HEK293T (cell line): ENCODE results near the gene SLC38A10.

Source experiments
- ARNT ChIP-seq: fragments of 450-650 bp; IDR thresholded peaks from 2 replicates; pipeline ENCODE4 v1.6.1; 2017; ENCODE audit warnings: mild to moderate bottlenecking
- BHLHE40 ChIP-seq: fragments of 450-650 bp; IDR thresholded peaks from 2 replicates; pipeline ENCODE4 v1.6.1; 2016; ENCODE audit warnings: mild to moderate bottlenecking, moderate library complexity, borderline replicate concordance
- ELF4 ChIP-seq: fragments of 450-650 bp; IDR thresholded peaks from 2 replicates; pipeline ENCODE4 v1.6.1; 2017; ENCODE audit warnings: antibody characterized with exemption
- FOXA1 ChIP-seq: fragments of 450-650 bp; IDR thresholded peaks from 2 replicates; pipeline ENCODE4 v1.6.1; 2016; ENCODE audit warnings: mild to moderate bottlenecking
- FOXM1 ChIP-seq: fragments of 450-650 bp; IDR thresholded peaks from 2 replicates; pipeline ENCODE4 v1.6.1; 2017; ENCODE audit warnings: mild to moderate bottlenecking, borderline replicate concordance
- SP1 ChIP-seq: fragments of 450-650 bp; IDR thresholded peaks from 2 replicates; pipeline ENCODE4 v1.6.1; 2017
- SUZ12 ChIP-seq: fragments of 450-650 bp; IDR thresholded peaks from 2 replicates; pipeline ENCODE4 v1.6.1; 2016; ENCODE audit warnings: mild to moderate bottlenecking
- TARDBP ChIP-seq: fragments of 450-650 bp; IDR thresholded peaks from 2 replicates; pipeline ENCODE4 v1.6.1; 2016
- TF ChIP-seq, protein P1 (sequence below): fragments of 450-650 bp; IDR thresholded peaks from 2 replicates; pipeline ENCODE4 v1.6.1; 2016

DNA sequence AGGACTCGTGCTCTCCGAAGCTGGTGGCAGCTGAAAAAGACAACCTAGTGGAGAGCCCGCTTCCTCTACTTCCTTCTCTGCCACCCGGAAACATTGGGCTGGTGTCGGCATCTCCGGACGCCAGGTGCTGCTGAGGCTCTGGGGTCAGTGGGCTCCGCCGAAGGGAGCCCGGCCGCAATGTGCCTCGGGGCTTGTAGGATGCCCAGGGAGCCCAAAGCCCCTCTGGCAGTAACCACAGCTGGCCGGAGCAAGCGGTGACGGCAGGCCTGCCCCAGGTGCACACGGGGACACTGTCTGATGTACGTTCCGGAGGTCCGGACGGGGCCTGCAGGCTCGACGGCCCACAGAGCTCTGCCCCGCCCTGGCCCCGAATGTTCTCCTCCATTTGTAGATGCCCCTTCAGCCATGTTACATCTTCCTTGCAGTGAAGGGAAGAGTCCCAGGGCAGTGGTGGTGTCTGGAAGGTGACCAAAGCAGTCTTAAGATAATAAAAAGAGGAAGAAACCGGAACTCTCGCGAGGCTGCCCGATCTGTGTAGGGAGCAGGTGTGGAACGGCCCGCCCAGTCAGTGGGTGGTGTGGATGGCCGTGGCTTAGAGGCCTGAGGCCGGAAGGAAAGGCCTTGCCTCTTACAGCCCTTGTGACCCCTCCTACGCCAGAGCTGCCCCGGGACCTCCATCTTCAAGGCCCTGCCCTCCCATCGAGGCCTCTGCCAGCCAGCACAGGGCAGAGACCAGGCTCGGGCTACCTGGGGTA is 33.3 kb downstream of the SLC38A10 start:
- TF ChIP-seq, protein P1, sequence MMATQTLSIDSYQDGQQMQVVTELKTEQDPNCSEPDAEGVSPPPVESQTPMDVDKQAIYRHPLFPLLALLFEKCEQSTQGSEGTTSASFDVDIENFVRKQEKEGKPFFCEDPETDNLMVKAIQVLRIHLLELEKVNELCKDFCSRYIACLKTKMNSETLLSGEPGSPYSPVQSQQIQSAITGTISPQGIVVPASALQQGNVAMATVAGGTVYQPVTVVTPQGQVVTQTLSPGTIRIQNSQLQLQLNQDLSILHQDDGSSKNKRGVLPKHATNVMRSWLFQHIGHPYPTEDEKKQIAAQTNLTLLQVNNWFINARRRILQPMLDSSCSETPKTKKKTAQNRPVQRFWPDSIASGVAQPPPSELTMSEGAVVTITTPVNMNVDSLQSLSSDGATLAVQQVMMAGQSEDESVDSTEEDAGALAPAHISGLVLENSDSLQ, result no peak
- no peak for TF ChIP-seq SP1
- no peak for TF ChIP-seq BHLHE40
- TF ChIP-seq ELF4, result no peak
- TF ChIP-seq FOXA1, result no peak
- TF ChIP-seq FOXM1, result no peak
- no peak for TF ChIP-seq ARNT
- no peak for TF ChIP-seq SUZ12
- TF ChIP-seq TARDBP, result no peak
